ENCODE data around the gene TDRD10.

Gene TDRD10

GRCh38 chr1:154577346-154578057, 75.5 kb downstream of the TDRD10 start:
- TF ChIP-seq CSRNP3 (CRISPR knock-in tag; IDR thresholded peaks at IDR 0.05): no peak
- no peak for TF ChIP-seq ZNF70 (CRISPR knock-in tag; IDR thresholded peaks at IDR 0.05)
- TF ChIP-seq ZNF8 (CRISPR knock-in tag; IDR thresholded peaks at IDR 0.05): no peak
- TF ChIP-seq PPARA (CRISPR knock-in tag; IDR thresholded peaks at IDR 0.05; ENCODE audit: borderline replicate concordance): no peak
- no peak for TF ChIP-seq PATZ1 (CRISPR knock-in tag; IDR thresholded peaks at IDR 0.05; ENCODE audit: borderline replicate concordance)
- TF ChIP-seq TSHZ2 (CRISPR knock-in tag; IDR thresholded peaks at IDR 0.05): no peak
- TF ChIP-seq ZFP30 (CRISPR knock-in tag; IDR thresholded peaks at IDR 0.05): no peak
- TF ChIP-seq ZNF565 (CRISPR knock-in tag; conservative IDR thresholded peaks at IDR 0.05; ENCODE audit: low read depth): no peak
- no peak for TF ChIP-seq GLIS3 (CRISPR knock-in tag; IDR thresholded peaks at IDR 0.05)
- no peak for TF ChIP-seq TCF4 (CRISPR knock-in tag; IDR thresholded peaks at IDR 0.05; ENCODE audit: borderline replicate concordance)
- no peak for TF ChIP-seq TOX (CRISPR knock-in tag; IDR thresholded peaks at IDR 0.05; ENCODE audit: borderline replicate concordance)
- no peak for TF ChIP-seq CREB5 (CRISPR knock-in tag; IDR thresholded peaks at IDR 0.05; ENCODE audit: low read depth)
- TF ChIP-seq CSDC2 (CRISPR knock-in tag; IDR thresholded peaks at IDR 0.05): no peak
- TF ChIP-seq RARB (CRISPR knock-in tag; IDR thresholded peaks at IDR 0.05): no peak
- no peak; the same call in 1 of the 3 replicates for ATAC-seq

- TF ChIP-seq CREB5 (CRISPR knock-in tag; IDR thresholded peaks at IDR 0.05; ENCODE audit: low read depth) (no peak), ARNTL (CRISPR knock-in tag; IDR thresholded peaks at IDR 0.05; ENCODE audit: borderline replicate concordance, low read depth) (no peak), SNAI2 (CRISPR knock-in tag; IDR thresholded peaks at IDR 0.05) (no peak), ZNF565 (CRISPR knock-in tag; conservative IDR thresholded peaks at IDR 0.05; ENCODE audit: low read depth) (no peak), TSHZ2 (CRISPR knock-in tag; IDR thresholded peaks at IDR 0.05) (no peak), PATZ1 (CRISPR knock-in tag; IDR thresholded peaks at IDR 0.05; ENCODE audit: borderline replicate concordance) (no peak), ZNF70 (CRISPR knock-in tag; IDR thresholded peaks at IDR 0.05) (no peak)
- ATAC-seq: 0 out of 3 replicates have a peak, but pooled peaks have one; percentile 1
Observed at GRCh38 chr1:154578058-154578418, 76.0 kb downstream of the TDRD10 start.

Data from SK-N-SH treated with all-trans-retinoic acid at 6 μM for 48 hours (cell line).